GM19468 (cell line): ENCODE results near the gene CTCF.

Source experiments
- ATAC-seq: cut with Tn5 transposase; IDR thresholded peaks from one replicate; pipeline ENCODE4 v1.9.1; 2021; ENCODE audit warnings: mild to moderate bottlenecking, moderate library complexity, moderate number of reproducible peaks; ENCODE audit not compliant: unreplicated experiment; ENCODE audit errors: extremely low read depth

CTCF gene

DNA sequence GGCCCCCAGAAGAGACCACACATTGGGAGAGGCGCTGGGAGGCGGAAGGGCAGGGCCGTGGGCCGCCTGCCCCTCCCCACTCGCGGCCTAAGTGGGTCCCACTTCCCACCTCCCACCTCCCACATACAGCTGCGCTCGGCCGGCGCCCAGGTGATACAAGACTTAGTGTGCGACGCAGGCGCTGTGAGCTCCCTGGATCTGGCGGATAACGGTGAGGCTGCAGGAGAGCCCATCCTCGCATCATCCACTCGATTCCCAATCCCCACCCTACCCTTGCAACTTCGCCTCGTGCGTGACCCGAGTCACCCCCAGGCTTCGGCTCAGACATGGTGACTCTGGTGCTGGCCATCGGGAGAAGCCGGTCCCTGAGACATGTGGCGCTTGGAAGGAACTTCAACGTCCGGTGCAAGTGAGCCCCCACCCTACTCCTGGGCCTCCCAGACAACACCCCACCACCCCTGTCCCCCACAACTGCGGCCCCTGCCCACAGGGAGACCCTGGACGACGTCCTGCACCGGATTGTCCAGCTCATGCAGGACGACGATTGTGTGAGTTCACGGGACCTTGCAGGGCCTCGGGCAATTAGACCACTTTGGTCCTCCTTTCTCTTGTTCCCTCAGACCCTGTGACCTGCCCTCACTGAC is 86.6 kb downstream of the CTCF start:
- no peak for ATAC-seq

DNA sequence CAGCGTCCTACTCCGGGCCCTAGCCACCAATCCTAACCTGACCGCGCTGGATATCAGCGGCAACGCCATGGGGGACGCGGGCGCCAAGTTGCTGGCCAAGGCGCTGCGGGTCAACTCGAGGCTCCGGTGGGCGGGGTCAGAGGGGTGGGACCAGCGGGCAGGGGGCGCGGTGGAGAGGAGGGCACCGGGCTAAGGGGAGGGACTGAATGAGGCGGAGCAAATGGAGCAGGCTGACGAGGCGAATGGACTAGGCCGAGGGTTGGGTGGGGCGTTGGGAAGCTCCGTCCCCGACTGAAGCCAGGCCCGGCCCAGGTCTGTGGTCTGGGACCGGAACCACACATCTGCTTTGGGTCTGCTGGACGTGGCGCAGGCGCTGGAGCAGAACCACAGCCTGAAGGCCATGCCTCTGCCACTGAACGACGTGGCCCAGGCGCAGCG is 87.2 kb downstream of the CTCF start:
- ATAC-seq, result no peak

DNA sequence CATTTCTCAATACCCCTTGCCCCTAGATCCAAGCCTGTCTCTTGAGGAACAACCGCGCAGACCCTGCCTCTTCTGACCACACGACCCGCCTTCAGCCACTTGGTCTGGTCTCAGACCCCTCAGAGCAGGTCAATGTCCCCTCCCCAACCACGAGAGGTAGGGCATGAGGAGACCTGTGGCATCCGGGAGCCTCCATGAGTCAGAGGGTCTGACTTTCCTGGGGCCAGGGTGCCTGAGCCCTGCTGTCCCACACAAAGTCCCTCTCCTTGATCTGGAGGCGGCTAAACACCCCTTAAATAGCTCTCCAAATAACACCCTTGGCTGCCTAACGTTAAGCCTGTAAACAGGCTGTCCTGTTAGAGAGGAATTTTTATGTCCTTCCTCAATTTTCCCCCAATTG is 87.7 kb downstream of the CTCF start:
- ATAC-seq, result no peak

DNA sequence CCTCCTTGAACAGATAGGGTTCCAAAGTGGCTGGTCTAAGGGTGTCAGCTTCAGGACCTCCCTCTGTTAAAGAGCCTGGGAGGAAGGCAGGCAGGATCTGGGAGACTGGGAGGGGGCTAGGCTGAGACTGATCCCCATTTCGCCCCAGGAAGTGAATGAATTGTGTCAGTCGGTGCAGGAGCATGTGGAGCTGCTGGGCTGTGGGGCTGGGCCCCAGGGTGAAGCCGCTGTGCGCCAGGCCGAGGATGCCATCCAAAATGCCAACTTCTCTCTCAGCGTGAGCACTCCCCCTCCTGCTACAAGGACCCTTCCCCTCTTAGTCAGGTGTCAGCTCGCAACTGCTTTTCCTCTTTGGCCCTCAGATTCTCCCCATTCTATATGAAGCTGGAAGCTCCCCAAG is 88.7 kb downstream of the CTCF start:
- ATAC-seq, result no peak

DNA sequence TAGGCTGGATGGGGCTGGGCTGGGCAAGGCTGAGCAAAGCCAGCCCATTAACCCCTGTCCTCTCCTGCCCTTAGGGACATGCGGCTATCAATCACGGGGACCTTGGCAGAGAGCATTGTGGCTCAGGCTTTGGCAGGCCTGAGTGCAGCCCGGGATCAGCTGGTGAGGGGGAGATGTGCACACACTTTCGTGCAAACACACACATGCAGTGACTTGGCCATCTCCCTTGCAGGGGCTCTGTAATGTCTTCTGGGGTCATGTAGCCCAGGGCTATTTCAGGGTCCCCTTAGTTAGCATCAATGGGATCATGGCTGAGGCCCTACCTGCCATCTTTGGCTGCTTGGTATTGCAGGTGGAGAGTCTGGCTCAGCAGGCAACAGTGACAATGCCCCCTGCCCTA is 89.5 kb downstream of the CTCF start:
- ATAC-seq, result no peak

DNA sequence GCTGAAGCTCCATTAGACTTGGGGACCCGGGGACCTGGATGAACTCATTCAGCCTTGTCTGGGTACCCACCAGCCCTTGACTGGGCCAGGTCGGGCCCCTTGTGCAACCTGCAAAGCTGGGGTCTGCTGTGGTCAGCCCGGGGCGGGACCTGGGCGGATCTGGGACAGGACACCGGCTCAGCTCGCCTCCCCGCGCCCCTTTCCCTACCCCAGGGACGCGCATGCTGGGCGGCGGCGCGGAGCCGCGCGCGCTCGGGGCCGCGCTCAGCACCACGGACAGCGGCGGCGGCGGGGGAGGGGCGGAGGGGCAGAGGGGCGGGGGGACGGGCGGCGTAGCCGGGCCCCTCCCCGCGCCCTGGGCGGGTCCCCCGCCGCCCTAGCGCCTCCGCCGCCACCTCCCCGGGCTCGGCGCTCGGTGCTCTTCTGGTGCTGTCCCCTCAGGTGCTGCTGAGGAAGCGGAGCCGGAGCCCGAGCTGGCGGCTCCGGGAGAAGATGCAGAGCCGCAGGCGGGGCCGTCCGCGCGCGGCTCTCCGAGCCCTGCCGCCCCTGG is 90.3 kb downstream of the CTCF start:
- no peak for ATAC-seq

DNA sequence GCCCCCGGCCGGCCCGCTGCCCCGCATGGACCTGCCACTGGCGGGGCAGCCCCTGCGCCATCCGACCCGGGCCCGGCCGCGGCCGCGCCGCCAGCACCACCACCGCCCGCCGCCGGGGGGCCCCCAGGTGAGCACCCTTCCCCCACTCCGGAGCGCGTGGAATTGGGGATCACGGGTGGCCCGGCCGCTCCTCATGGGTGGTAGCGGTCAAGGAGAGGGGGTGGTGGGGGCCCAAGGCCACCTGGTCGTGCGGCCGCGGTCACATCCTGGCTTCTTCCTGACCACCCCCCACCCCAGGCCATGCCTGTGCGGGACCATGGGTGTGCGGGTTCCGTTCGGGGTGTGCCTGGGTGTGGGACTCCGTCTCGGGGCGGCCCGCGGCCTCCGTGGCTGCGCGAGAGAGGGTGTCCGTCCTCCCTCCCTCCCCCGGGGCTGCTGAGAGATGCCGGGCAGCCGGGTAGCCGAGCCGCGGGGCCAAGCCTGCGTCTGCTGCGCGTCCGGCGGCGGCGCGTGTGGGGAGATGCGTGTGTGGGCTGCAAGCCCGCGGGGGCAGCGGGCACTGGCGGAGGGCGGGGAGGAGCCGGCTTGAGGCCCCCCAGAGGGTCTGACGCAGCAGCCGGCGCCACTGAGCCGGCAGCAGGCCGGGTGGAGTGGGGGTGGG is 90.9 kb downstream of the CTCF start:
- ATAC-seq, result no peak

DNA sequence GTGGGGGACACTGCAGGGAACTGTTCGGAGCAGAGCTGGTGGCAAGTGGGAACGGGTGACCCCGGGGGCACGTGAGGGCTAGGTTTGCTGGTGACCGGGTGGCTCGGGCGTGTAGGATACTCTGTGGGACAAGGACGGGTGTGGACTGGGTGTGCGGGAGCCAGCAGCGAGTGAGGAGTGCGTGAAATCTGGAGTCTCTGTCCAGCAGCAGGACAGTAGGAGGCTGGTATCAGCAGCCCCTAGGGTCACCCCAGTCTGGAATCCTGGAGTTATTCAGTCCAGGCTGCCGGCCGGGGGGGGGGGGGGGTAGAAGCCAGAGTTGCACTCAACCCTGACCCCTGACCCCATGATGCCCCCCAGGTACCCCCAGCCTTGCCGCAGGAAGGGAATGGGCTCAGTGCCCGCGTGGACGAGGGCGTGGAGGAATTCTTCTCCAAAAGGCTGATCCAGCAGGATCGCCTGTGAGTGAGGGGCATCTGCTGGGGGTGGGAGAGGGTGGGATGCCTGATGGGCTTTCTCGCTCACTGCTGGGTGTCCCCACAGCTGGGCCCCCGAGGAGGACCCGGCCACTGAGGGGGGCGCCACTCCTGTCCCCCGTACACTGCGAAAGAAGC is 91.6 kb downstream of the CTCF start:
- ATAC-seq, result no peak

DNA sequence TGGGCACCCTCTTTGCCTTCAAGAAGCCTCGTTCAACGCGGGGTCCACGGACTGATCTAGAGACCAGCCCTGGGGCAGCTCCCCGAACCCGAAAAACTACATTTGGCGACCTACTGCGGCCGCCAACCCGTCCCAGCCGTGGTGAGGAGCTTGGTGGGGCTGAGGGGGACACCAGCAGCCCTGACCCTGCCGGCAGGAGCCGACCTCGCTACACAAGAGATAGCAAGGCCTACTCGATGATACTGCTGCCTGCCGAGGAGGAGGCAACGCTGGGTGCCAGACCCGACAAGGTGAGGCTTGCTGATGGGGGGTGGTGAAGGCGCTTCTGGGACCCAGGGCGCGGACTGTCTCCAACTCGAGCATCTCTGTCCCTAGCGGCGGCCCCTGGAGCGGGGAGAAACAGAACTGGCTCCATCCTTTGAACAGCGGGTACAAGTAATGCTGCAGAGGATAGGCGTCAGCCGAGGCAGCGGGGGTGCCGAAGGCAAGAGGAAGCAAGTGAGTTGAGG is 92.1 kb downstream of the CTCF start:
- ATAC-seq, result no peak

DNA sequence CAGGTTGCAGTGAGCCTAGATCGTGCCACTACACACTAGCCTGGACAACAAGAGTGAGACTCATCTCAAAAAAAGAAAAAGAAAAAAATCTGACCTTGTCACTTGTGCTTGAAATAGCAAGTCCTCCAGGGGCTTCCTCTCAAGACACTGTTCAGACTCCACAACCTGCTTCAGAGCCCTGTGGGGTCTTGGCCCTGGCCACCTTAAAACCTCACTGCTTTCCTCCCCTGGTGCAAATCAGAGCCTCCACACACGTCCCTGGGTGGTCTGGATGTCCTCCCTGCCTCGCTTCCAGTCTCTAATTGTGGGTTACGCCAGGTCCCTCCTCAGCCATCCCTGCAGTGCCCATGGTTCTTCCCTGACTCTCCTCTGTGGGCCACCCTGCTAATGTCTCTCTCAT is 93.0 kb downstream of the CTCF start:
- no peak for ATAC-seq

DNA sequence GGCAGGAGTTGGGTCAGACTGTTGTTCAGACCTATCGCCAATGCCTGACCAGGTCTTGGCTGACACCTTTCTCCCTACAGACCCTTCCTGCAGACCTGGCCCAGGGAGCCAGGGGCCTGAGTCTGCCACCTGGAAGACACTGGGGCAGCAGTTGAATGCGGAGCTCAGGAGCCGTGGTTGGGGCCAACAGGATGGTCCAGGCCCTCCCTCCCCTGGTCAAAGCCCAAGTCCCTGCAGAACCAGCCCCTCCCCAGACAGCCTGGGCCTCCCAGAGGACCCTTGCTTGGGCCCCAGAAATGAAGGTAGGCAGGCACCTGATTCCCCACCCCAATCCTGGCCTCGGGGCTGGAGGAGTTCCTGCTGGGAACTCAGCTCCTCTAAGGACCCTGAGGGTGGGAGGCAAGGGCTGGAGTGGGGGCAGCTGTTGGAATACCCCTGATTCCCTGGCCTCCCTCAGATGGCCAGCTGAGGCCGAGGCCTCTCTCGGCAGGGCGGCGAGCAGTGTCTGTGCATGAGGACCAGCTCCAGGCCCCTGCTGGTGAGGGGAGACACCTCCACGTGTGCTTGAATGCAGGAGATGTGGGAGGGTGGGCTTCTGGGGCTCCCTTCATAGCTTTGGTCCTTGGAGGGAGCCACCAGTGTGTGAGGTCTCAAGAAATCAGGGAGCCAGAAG is 94.2 kb downstream of the CTCF start:
- no peak for ATAC-seq

DNA sequence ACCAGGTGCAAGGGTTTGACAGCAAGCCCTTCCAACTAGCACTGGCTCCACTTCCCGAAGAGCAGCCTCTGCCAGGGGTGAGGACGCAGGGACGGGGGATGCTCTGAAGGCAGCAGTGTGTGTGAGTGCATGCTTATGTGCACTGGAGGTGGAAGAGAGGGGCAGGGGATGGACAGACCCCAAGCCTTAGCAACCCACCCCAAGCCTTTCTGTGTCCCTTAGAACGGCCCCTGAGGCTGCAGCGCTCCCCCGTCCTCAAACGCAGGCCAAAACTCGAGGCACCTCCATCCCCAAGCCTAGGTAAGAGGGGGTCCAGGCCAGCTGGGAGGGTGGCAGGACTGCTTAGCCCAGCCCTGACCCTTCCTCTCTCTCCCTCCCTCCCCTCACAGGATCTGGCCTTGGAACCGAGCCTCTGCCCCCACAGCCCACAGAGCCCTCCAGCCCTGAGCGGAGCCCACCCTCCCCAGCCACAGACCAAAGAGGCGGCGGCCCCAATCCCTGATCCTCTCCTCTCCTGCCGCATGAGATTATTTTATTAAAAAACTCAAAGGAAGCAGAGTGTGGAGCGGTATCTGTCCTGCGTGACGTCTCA is 94.8 kb downstream of the CTCF start:
- no peak for ATAC-seq

DNA sequence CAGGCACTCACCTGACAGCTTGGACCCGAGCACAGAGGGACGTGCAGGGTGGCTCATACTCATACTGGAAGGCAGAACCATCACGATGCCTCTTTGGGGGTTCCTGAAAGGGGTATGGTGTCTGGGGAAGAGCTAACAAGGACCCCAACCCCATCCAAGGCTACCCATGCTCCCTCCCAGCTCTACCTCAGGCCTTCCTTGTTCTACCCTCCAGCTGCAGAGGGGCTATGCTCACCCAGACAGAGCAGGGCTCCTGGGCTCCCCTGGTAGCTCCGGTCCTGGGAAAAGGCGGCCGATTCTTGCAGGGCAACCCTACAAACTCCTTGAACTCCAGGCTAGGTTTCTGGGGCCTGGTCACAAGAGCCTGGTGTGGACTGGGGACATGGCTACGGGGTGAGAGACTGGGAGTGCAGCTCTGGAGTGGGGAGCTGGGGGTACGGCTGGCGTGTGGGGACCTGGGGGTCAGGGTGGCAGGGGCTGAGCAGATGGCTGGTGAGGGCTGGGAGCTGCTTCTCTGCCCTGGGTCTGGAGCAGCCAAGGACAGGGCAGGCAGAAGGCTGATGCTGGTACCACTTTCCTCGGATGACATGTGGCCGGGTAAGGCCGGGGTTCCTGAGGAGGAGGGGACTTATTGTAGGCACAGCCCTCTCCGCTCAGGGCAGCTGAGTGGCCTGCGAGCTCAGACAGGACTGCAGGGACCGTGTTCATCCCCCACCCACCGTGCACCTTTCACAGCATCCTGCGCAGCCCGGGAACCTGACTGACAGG is 95.6 kb downstream of the CTCF start:
- no peak for ATAC-seq

DNA sequence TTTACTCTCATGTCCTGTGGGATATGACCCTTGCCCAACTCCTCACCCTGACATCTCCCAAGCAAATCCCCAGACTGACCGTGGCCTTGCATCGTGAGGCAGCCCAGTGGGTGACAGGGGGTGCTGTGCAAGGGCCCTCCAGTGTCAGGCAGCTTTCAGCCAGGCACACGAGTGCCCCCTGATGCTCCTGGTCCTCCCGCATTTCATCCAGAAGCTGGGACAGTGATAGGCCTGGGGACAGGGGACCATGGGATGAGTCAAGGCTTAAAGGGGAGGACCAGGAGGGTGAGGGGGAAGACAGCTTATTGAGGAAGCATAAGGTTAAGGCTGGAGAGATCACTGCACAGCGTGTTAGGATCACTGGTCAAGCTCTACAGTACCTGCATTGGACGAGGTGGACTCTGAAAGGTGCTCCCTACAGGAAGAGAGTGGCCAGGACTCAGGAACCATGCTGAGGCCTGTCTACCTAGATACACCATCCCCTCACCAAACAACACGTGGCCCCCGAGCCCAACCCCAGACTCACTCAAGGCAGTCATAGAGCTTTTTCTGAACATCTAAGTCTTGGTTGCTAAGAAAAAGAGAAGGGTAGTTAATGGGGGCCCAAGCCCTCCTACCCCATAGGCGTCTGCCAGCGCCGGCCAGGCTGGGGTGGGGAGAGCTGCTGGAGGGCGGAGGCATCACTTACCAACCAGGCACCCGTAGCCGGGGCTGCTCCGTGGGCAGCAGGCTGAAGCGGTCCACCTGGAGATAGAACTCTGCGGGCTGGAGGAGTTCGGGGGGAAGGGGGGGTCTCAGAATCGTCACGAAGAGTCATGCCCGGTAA is 96.7 kb downstream of the CTCF start:
- no peak for ATAC-seq

DNA sequence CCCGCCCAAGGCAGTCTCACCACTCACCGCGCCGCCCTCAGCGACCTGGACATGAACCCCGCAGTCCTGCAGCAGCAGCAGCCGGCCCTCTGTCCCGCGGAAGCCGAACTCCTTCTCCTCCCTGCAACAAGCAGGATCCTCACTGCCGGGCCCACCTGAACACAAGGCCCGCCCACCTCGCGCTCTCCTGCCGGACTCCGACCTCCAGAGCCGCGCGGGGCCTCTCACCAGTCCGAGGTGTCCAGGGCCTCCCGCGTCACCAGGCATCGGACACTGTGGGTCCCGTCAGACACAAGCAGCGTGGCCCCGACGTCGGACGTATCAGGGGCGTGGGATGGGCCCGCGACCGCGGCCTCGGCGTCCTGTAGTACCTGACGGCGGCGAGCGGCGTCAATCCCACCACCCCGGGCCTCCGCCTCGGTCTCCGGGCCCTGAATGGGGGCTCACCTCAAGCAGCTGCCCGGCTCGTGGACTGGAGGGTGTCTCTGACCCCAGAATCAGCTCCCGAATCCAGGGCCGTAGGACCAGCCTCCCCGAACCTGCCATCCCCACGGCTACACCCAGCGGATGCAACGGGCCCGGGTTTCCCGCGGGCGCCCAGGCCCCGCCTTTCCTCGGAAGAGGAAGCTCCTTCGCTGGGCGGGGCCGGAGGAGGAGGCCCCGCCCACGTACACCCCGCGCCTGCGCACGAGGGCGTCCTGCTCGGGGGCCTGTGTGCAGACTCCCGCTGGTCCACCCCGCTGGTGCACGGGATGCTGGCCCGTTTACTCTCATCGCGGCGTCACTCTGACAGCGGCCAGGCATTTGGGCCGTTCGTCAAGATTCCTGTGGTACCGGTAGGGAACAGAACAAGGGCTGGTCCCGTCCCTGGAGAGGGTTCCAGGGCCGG is 97.6 kb downstream of the CTCF start, which contains the start of gene ACD:
ACD (minus strand) TSS at position 586 of the 889 bp plus-strand sequence; CDS start at position 546, 40 bp downstream.
- ATAC-seq, result peak; percentile 47

DNA sequence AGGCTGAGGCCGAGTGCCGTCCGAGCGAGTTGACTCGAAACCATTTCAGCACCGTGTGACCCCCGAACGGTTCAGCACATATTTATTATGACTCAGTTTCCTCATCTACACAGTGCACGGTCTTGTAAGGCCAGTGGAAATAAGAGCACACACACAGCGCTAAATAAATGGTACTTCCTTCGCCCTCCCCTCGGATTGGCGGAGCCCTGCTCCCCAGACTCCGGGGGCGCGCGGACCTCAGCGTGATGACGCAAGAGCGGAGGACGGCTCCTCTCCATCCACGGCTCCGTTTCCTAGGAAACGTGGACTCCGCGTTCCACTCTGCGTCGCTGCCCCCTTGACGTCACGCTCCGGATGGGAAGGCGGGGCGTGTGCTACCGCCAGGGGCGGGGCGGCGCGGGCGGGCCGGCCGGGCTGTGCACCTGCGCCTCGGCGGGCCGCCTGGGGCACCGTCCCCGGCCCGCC is 98.3 kb downstream of the CTCF start, which contains the start of gene PARD6A:
PARD6A (plus strand) TSS at position 397 of the 465 bp plus-strand sequence. CDS start 79 bp downstream, outside the sequence.
- peak; percentile 32 for ATAC-seq

DNA sequence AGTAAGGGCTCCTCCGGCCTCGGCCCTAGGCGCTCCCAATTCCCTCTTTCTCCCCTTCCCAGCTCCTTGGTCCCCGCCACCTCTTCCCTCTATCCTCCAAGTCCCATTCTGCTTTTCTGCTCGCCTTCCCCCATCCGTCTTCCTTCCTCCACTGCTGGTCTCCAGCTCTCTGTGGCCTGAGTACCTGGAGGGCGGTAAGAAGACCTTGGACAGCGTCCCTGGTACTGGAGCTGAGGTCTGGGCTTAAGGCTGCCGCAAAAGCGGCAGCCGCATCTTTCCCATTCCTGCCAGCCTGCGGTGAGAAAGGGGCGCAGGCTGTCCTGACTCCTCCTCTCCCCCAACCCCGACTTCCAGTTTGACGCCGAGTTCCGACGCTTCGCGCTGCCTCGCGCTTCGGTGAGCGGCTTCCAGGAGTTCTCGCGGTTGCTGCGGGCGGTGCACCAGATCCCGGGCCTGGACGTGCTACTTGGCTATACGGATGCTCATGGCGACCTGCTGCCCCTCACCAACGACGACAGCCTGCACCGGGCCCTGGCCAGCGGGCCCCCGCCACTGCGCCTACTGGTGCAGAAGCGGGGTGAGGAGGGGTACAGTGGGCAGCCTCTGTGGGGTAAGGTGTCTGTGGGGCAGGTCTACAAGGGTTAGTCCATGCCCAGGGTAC is 98.9 kb downstream of the CTCF start:
- no peak for ATAC-seq
